GM21717 (cell line): Measurements from ENCODE around the gene GJA4.

Experiments
- ATAC-seq: cut with Tn5 transposase; IDR thresholded peaks from one replicate; pipeline ENCODE4 v1.9.1; 2021; ENCODE audit warnings: mild to moderate bottlenecking, moderate library complexity; ENCODE audit not compliant: unreplicated experiment

GJA4 gene

DNA sequence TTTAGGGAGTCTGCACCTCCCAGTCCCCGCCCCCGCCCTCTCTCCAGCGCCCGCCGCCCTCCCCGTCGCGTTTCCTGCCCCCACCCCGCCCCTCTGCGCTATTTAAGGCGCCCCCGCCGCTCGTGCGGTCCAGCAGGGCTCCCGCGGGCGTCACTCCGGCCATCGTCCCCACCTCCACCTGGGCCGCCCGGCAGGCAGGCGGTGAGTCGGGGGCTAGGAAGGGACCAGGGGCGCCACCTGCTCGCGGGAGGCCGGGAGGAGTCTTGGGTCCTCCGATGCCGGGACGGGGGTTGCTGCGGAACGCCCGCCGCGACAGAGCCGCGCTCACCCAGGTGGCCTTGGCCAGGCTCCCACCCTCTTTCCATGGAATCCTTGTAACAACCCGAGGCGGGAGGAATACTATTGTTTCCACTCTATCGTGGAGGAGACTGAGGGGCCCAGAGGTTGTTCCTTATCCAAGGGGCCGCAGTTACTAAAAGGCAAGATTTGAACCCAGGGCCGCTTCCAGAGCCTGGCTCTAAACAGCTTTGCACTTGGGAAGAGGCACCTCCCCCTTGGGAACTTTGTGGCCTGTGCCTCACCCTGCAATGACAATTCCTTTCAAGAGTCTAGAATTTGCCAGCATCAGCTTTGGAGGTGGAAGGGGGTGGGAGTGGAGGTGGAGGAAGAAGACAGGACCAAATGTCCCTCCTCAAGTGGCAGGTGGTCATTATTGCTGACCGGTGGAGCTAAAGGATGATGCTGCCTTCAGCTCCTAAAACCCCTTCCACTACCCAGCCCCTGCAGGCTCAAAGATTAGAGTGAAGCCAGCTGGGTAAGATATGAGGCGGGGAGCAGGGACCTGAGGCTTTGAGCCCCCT, at the start of gene GJA4:
GJA4 (plus strand) TSS at position 132 of the 860 bp plus-strand sequence. CDS start 1,215 bp downstream, outside the sequence.
- no peak for ATAC-seq

DNA sequence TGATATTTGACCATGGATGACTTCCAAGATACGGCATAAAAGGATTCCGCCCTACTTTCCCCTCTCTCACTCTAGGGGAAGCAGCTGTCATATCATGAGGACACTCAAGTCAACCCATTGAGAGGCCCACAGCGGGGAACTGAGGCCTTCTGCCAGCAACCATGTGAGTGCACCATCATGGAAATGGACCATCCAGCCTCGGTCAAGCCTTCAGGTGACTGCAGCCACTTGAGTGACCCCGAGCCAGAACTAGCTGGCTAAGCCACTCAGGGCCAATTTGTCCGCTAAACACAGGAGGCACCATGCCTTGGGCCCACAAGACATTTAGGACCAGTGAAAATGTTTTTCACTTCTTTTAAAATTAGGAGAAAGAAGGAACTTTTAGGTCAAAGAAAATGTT, 49.0 kb upstream of the GJA4 start:
- no peak for ATAC-seq

DNA sequence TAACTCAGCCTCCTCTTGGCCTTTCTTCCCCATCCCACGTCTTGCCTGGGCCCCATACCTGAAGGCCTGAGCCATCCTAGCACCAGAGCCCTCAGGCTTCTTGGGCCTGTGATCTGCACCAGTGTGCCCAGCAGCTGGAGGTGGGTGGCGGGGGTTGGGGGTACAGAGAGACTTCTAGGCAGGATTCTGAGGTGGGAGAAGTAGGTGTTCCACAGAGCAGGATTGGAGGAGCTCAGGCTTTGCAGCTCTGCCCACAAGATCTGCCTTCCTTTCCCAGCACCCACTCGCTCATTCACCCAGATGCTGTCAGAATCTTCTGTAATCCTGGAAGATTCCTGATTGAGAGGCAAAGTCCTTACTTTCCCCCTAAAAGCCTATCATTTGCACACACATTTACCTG, 47.9 kb upstream of the GJA4 start:
- ATAC-seq, result no peak

DNA sequence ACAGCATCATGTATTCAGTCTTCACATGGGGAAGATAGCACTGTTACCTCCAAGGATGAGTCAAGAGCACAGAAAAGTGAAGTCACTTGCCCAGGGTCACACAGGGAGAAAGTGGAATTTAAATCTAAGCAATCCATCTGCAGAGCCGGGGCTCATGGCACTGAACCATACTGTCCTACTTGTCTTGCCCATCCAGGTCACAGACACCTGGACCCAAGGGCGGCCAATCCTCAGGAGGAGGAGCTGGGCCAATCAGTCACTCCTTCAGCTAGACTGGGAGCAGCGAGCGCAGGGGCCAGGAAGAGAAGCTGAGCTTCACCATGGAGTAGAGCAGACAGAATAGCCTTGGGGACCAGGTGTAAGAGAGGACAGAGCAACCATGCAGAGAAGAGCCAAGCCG, 47.1 kb upstream of the GJA4 start:
- no peak for ATAC-seq

DNA sequence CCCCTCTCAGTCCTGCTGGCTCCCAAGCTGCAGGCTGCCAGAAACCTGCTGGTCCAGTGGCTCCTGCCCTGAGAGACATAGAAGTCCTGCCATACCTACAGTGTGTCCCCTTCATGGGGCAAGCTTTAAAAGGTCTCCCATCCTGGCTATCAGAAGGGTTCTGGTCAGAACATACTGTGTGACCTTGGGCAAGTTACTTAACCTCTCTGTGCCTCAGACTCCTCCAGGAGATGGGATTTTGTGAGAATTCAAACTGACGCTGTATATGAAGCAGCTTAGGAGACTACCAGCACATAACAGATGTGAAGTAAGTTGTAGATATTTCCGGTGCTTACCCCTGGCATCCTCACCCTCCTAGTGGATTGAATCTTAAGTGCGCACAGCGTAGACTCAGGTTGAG, 46.7 kb upstream of the GJA4 start:
- ATAC-seq, result no peak

DNA sequence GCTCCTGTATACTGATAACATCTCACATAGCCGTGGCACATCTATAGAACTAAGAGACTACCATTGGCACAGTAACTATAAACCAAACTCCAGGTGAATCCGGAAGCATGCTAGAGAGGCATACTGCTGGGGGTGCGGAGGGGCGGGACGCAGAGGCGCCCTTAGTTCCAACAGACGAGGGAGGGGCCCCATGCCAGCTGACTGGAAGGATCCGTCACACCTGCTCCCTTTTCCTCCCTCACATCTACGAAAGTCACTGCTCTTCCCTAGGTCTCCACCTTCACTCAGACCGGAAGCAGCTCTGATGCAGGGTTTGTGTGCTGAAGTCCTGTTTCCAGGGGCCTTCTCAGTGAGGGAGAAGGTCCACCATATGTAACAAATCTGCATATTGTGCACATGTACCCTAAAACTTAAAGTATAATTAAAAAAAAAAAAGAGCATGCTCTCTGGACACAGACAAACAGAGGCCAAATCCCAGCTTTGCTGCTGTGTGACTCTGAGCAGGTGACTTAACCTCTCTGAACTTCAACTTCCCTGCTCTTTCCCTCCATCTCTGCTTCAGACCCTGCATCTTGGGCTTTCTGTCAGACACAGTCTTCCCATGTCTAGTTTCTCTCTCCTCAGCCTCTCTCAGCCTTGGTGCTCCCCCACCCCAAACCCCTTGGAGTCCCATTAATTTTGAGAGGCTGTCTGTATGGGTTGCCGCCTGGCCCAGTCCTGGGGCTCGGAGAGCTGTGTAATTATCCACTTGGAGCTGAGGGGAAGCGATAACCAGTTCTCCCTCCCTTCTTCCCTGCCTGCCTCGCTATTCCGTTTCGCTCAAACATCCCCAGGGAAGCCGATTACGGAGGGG, 45.8 kb upstream of the GJA4 start:
- no peak for ATAC-seq

DNA sequence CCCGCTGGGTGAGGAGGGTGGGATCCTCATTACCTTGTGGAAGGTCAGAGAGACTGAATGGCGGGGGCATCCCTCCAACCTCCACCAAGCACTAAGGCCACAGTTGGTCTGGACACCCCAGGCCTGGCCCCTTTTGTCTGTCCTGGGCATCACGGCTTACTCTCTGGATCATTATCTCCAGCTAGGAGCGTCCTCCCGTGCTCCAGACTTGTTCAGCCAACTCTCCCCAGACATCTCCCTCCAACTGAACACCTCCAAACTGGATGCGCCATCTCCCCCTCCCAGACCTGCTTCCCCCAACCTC, 45.2 kb upstream of the GJA4 start:
- no peak for ATAC-seq

DNA sequence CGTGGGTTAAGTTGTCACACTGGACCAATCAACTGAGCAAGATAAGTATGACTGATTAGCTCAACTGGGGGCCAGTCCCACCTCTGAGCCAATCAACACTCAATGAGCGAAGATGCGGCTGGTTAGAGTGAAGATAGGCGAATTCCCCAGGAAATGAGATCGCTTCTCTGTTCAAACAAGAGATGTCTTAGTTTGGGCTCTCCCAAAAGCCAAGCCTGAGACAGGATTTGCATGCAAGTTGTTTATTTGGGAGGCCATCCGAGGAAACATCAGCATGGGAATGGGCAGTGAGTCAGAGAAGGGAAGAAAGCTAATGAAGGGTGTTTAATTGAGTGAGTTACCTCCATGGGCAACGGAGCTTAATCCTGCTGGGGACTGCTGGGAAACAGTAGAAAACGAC, 42.8 kb upstream of the GJA4 start:
- ATAC-seq, result no peak

DNA sequence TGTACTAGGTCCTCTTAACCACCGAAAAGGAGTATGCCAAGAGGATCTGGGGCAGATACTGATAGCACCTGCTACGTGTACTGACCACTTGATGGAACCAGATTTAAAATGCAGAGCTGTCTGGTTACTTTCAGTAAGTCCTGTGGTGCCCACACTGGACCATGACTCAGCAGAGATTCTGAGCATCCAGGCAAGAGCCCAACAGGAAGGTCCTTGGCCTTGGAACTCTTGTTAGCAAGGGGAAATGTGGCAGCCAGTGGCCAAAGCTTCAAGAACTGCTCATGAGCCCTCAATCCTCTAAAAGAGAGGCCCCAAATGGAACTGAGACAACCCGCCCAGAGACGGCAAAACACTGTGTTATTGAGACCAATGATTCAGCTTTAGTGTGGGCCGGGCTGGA, 42.2 kb upstream of the GJA4 start:
- ATAC-seq, result no peak

DNA sequence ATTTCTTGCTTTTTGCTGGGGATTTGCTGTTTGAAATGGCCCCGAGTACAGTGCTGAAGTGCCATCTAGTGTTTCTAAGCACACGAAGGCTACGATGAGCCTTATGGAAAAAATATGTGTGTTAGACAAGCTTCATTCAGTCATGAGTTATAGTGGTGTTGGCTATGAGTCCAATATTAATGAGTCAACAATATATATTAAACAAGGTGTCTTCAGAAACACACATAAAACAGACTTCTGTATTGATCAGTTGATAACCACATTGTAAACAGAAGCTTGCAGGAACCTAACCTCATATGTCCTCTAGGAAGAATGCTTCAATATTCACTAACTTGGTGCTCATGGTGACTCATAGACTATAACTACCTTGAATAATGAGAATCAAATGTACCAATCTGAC, 39.6 kb upstream of the GJA4 start:
- ATAC-seq, result no peak

DNA sequence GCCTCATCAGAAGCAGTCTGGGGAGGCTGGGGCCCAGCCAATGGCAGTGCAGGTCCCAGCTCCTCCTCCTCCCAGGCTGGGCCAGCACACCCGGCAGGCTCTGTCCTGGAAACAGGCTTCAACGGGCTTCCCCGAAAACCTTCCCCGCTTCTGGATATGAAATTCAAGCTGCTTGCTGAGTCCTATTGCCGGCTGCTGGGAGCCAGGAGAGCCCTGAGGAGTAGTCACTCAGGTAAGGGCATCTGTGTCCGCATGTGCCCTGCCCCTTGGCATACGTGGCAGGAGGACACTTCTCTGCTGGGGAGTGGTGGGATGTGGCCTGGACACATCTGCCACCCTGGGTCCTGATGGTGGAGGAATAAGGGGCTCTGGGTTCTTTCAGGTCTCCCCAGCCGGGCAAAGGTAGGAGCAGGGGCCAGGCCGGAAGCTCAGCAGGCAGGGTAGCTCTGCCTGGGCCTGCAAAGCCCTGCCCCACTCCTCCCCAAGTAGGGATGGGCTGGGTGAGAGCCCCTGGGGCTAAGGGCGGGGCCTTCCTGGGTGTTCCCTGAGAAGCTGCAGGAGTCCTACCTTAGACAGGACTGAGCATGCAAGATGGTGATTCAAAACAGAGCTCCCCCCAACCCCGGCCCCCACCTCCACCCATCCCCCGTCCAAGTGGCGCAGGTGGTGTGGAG, 37.7 kb upstream of the GJA4 start, which contains the start of gene GJB5:
GJB5 (plus strand) TSS at position 84 of the 674 bp plus-strand sequence. CDS start 2,284 bp downstream, outside the sequence.
- ATAC-seq, result no peak

DNA sequence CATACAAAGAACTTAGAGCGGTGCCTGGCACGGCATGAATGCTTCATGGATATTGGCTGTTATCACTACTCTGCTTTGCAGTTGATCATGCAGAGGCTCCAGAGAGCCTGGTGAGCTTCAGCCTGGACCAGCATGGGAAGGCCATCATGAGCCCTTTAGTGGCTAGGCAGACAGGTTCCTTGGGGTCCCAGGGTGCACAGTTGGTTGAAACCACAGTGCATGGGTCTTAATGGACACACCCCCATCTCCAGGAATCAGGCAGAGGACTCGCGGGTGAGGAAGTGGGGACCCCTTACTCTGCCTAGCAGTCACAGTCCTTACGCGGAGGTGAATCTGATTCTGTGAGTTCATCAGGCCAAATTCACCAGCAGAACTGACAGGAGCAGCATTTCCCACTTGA, 36.8 kb upstream of the GJA4 start:
- no peak for ATAC-seq

DNA sequence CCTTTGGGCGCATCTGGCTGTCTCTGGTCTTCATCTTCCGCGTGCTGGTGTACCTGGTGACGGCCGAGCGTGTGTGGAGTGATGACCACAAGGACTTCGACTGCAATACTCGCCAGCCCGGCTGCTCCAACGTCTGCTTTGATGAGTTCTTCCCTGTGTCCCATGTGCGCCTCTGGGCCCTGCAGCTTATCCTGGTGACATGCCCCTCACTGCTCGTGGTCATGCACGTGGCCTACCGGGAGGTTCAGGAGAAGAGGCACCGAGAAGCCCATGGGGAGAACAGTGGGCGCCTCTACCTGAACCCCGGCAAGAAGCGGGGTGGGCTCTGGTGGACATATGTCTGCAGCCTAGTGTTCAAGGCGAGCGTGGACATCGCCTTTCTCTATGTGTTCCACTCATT, 35.4 kb upstream of the GJA4 start:
- no peak for ATAC-seq

DNA sequence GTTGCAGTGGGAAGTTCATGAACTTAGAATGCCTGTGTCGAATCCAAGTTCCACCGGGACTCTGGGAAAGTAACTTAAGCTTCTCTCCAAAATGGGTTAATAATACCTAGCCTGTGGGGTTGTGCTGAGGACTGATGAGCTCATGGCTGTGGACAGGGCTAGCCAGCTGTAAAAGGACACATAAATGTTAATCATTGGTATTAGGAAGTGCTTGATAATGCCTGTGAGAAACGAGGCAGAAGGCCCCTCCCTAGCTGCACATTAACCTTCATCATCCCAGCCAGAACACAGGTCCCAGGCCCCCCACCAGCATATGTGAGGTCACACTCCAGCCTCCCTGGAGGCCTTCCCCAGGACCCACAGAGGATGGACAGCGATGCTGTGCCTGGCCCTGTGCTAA, 34.0 kb upstream of the GJA4 start:
- no peak for ATAC-seq

DNA sequence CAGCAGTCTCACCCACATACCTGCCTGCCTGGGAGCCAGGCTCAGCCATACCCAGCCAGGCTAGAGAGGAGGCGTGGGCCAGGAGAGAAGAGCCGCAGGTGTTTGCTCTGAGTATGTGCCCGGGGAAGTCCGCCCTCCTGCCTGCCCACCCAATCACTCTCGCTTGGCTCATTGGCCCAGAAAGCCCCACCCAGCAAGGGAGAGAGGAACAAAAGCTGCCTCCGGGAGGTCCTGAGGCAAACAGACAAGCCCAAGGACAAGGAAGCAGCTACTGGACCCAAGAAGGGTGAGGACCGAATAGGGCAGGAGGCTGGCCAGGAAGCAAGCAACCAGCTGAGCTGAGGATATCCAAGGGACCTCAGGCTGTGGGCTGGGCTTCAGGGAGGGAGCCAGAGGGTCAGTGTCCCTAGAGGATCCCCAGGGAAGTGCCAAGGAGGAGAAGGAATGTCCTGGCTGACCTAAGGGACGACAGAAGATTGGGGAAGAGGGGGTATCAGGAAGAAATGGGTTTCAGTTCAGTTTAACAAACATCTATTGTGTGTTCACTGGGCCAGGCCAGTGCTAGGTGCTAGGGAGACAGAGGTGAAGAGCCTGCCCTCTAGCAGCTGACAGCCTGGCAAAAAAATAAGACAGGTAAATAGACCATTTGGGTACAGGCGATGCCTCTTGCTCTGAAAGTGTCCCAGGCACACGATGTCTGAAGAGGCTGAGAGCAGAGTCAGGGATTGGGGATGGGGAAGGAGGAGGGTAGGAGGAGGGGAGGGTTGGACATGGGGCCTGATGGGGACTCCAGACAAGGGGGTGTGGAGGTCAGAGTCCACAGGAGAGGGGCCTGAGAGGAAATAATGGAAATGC, 33.1 kb upstream of the GJA4 start, which contains the start of gene GJB4:
GJB4 (plus strand) TSS at position 238 of the 855 bp plus-strand sequence. CDS start 1,515 bp downstream, outside the sequence.
- no peak for ATAC-seq

DNA sequence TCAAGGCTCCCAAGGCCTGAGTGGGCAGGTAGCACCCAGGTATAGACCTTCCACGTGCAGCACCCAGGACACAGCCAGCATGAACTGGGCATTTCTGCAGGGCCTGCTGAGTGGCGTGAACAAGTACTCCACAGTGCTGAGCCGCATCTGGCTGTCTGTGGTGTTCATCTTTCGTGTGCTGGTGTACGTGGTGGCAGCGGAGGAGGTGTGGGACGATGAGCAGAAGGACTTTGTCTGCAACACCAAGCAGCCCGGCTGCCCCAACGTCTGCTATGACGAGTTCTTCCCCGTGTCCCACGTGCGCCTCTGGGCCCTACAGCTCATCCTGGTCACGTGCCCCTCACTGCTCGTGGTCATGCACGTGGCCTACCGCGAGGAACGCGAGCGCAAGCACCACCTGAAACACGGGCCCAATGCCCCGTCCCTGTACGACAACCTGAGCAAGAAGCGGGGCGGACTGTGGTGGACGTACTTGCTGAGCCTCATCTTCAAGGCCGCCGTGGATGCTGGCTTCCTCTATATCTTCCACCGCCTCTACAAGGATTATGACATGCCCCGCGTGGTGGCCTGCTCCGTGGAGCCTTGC, 31.5 kb upstream of the GJA4 start:
- no peak for ATAC-seq

DNA sequence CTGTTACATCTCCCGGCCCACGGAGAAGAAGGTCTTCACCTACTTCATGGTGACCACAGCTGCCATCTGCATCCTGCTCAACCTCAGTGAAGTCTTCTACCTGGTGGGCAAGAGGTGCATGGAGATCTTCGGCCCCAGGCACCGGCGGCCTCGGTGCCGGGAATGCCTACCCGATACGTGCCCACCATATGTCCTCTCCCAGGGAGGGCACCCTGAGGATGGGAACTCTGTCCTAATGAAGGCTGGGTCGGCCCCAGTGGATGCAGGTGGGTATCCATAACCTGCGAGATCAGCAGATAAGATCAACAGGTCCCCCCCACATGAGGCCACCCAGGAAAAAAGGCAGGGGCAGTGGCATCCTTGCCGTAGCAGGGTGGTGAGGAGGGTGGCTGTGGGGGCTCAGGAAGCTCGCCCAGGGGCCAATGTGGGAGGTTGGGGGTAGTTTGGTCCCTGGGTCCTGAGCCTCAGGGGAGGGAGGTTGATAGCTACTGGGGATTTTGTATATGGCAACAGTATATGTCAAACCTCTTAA, 31.0 kb upstream of the GJA4 start:
- ATAC-seq, result no peak

DNA sequence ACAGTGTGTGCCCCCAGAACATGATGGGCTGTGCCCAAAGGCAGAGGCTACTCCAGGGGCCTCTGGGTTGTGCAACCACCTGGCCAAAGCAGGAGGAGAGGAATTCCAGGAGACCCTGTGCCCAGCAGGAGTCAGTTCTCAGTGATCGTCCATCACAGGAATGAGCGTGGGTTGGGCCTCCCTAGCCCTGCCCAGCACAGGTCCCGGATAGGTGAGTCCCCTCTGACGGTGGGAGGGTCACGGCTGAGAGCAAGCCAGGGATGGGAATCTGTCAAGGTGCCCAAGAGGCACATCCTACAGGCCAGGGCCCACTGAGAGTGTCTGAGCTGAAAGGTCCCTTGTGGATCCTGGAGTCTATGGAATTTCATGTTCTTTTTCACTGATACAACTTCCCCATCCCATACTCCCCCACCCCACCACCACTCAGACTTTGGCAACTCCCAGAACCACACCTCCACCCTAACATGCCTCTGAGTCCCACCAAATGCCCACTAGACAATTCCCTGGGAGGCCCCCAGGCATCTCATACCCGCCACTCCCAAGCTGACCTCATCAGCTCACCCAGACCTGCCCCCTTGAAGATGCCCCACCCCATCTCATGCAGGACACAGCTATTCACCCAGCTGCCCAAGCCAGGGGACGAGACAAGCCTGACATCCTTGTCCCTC, 30.2 kb upstream of the GJA4 start:
- ATAC-seq, result no peak

DNA sequence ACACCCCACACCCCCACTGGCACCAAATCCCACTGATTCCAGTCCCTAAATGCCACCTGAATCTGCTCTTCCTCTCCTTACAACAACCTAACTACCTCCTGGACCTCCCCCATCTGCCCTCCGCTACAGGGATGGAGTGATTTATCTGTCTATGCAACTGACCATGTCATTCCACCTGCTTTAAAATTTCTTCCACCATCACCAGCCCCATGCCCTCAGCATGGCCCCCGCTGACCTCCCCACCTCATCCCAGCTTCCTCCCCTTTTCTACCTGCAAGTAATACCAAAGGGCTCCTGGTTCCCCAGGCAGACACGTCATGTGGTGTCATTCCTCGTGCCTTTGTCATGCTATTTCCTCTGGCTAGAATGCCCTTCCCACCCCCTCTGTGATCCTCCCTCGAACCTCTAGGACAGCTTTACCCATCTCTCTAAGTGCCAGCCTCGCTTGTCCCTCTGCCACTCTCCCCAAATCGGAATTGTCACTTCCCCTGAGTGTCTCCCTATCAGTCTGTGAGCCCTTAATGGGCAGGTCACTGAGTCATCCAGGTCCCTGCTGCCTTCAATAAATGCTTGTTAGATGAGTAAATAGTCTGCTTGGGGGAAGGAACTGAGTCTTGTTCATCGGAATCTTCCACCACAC, 29.5 kb upstream of the GJA4 start:
- ATAC-seq, result no peak
